Heart left ventricle (tissue), 16 donors: ENCODE data around the gene NOCT. TPM values are rescaled to one million over a fixed set of nuclear protein-coding genes. Genes with fewer than 3 reads are reported as not detected.
A peak's percentile ranks its signal among the peaks of the same experiment; 100 is the strongest.
"Not testable (repeated sequence)": the region's sequence is repeated elsewhere in the genome, so short reads cannot be mapped to it uniquely, and the experiment has no call there.

Experiments
- ATAC-seq, 4 donors: fragments of 200-7000 bp; cut with Tn5 transposase; one replicate each; pipeline ENCODE4 v1.9.1; 2020 to 2022; ENCODE audit warnings: moderate library complexity in 4 of 4, mild to moderate bottlenecking in 3 of 4, moderate number of reproducible peaks in 1 of 4
- DNase-seq, 5 donors: peaks; one replicate each; pipeline ENCODE4 v3.0.0-alpha.2; 2020
- H3K27ac ChIP-seq, 12 donors: fragments of 200-600 bp; sonication (generic) in 4 of 12; one replicate each; pipeline versions ENCODE4 v1.5.0 to v1.8.0; 2016 to 2022; ENCODE audit warnings: mild to moderate bottlenecking in 2 of 12
- H3K27me3 ChIP-seq, 9 donors: fragments of 200-600 bp; sonication (generic) in 2 of 9; one replicate each; pipeline versions ENCODE4 v1.5.1 to v1.8.0; 2016 to 2022; ENCODE audit warnings: mild to moderate bottlenecking in 3 of 9
- H3K36me3 ChIP-seq, 9 donors: fragments of 200-600 bp; sonication (generic) in 2 of 9; one replicate each; pipeline versions ENCODE4 v1.5.0 to v1.8.0; 2018 to 2022; ENCODE audit warnings: mild to moderate bottlenecking in 2 of 9
- H3K4me1 ChIP-seq, 12 donors: fragments of 200-600 bp; sonication (generic) in 4 of 12; one replicate each; pipeline versions ENCODE4 v1.5.0 to v1.8.0; 2016 to 2022; ENCODE audit warnings: mild to moderate bottlenecking in 3 of 12
- H3K4me3 ChIP-seq, 12 donors: fragments of 200-600 bp; sonication (generic) in 4 of 12; one replicate each; pipeline versions ENCODE4 v1.5.0 to v1.8.0; 2017 to 2022; ENCODE audit warnings: mild to moderate bottlenecking in 9 of 12, moderate library complexity in 4 of 12
- H3K9me3 ChIP-seq, 12 donors: fragments of 200-600 bp; sonication (generic) in 4 of 12; one replicate each; pipeline versions ENCODE4 v1.5.0 to v1.8.0; 2016 to 2022; ENCODE audit warnings: mild to moderate bottlenecking in 1 of 12
- POLR2A ChIP-seq, 2 donors: fragments of 450-650 bp; IDR thresholded peaks; one replicate each; pipeline ENCODE4 v1.6.1; 2017; ENCODE audit warnings: antibody characterized with exemption in 2 of 2, mild to moderate bottlenecking in 2 of 2, moderate library complexity in 2 of 2
- WGBS, 4 donors: extraction: QIAGEN DNeasy Blood & Tissue Kit in 2 of 4; methylation state at CpG; one replicate each; pipeline versions ENCODE4 v1.1.5 to v1.1.7; 2013 to 2018; 5-methylcytosine and 5-hydroxymethylcytosine counted together
- intact Hi-C, 10 donors: fragments of 100-400 bp; cut with DNase I; formaldehyde crosslinking; loops; one replicate each; pipeline versions ENCODE4 v1.11.1 to v1.14.2; 2022
- polyA plus RNA-seq, 2 donors: library from polyadenylated mRNA; stranded (reverse); fragments of 200-250 nt; gene quantifications; one replicate each; pipeline ENCODE4 v1.2.3, GENCODE V29; 2013
- total RNA-seq, 9 donors: library from RNA; depleted of rRNA in 2 of 9; stranded (reverse); fragments of >200 nt in 2 of 9; fragmentation: NEBNext Ultra II Directional in 3 of 9; extraction: Animal tissue kit (Norgen Biotek cat#: 25700) in 3 of 9; gene quantifications; one replicate each; pipeline versions ENCODE4 v1.1.0 to v1.2.4, GENCODE V29; 2016 to 2023
- TF ChIP-seq, protein P1 (sequence below), 12 donors: fragments of 200-600 bp; sonication (generic) in 4 of 12; IDR thresholded peaks; one replicate each; pipeline versions ENCODE4 v1.5.0 to v1.8.0; 2018 to 2022; ENCODE audit warnings: antibody characterized with exemption in 12 of 12, mild to moderate bottlenecking in 5 of 12
- donor health status: ischemic (EF 13 %, LVEDD 7.1; RV severe dilation, severe dysfunction).
- donor health status: healthy with polysubstance abuse.
- donor health status: DM: no; HTN: yes; CAD: no.
- donor health status: DM: no; HTN: no; CAD: no.
- donor health status: ischemic (EF 25% LVEDD 6.9; RV normal size, moderate dysfunction).
- donor health status: ischemic (EF 25% LVEDD 5.7; RV mildly dilated, moderate dysfunction).
- donor health status: healthy.
- donor health status: DM: yes; HTN: yes; CAD: no.
- donor health status: ischemic (EF 35%, LVEDD 5.7; RV mildly dilated, moderate dysfunction).
- donor health status: nonischemic (EF 11% LVEDD 7.7; RV severe dilation, severe dysfunction).
- donor health status: DM: yes; HTN: yes; CAD: no.
- donor health status: PGD.
- donor health status: ischemic (EF 29% LVEDD 5.4; RV normal size, mild dysfunction).
- donor health status: nonischemic (EF 23%, LVEDD 6.1; RV moderate dilation, normal function).

Gene NOCT
- total and polyA plus RNA-seq, 11 donors, result 3.1 to 16.8 (median 8.5) TPM

- TF ChIP-seq, protein P1, sequence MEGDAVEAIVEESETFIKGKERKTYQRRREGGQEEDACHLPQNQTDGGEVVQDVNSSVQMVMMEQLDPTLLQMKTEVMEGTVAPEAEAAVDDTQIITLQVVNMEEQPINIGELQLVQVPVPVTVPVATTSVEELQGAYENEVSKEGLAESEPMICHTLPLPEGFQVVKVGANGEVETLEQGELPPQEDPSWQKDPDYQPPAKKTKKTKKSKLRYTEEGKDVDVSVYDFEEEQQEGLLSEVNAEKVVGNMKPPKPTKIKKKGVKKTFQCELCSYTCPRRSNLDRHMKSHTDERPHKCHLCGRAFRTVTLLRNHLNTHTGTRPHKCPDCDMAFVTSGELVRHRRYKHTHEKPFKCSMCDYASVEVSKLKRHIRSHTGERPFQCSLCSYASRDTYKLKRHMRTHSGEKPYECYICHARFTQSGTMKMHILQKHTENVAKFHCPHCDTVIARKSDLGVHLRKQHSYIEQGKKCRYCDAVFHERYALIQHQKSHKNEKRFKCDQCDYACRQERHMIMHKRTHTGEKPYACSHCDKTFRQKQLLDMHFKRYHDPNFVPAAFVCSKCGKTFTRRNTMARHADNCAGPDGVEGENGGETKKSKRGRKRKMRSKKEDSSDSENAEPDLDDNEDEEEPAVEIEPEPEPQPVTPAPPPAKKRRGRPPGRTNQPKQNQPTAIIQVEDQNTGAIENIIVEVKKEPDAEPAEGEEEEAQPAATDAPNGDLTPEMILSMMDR (IDR thresholded peaks at IDR 0.05), result no peak
- no peak for TF ChIP-seq POLR2A (IDR thresholded peaks at IDR 0.05)
- no peak overlapping the region for H3K27ac ChIP-seq
- H3K36me3 ChIP-seq, result peaks cover 0 to 97% (median 44%) of the 10 kb centered on the region in 9 donors
- H3K4me3 ChIP-seq, result no peak overlapping the region
- H3K9me3 ChIP-seq, result no peaks in the 10 kb centered on the region
- 65 to 78% (median 67%) methylated on average over 3 of the region's 3 CpGs for WGBS, 4 donors
- ATAC-seq, result no peak
- H3K27me3 ChIP-seq, result no peaks in the 10 kb centered on the region
- intact Hi-C loops, result no loop called here
- H3K4me1 ChIP-seq, result peaks cover 0 to 7% (median 0%) of the 10 kb centered on the region in 12 donors
- DNase-seq, result no peak
These were observed 32.4 kb downstream of the NOCT start for GRCh38 chr4:139048026-139048425.

- 89 to 94% (median 91%) methylated on average over 2 of the region's 2 CpGs for WGBS, 4 donors
- peak overlapping the region in 2 of 12 donors; percentile 13 to 29 for H3K27ac ChIP-seq
These were observed 34.9 kb downstream of the NOCT start for GRCh38 chr4:139050446-139050845.

DNA sequence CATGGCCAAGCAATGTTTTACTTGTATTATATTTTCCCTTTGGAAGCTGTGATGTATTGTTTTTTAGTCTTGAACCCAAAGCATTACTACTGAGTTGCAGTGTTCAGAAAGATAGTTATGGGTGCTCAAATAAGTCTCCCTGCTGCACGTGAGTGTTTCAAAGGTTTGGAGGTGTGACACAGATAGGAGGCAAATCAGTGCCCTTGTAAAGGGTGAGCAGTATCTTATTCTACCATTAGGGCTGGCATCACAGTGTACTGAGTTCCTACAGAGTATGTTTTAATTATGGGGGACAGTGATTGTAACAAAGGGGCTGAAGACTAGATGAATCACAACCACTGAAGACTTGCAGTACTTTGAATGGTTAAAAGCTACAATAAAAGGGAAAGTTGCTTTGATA lies 38.3 kb downstream of the NOCT start:
- TF ChIP-seq, protein P1 (IDR thresholded peaks at IDR 0.05), result no peak
- no peak for TF ChIP-seq POLR2A (IDR thresholded peaks at IDR 0.05)
- H3K36me3 ChIP-seq, result peaks cover 0 to 95% (median 81%) of the 10 kb centered on the region in 9 donors
- ATAC-seq (peak in 2 of 4 donors; percentile 43 to 46), DNase-seq (no peak)
- H3K27ac ChIP-seq, result peak overlapping the region in 3 of 12 donors; percentile 3 to 11 (median 8)
- 42 to 75% (median 58%) methylated on average over 1 of the region's 1 CpG for WGBS, 4 donors
- intact Hi-C loops, result no loop called here
- no peaks in the 10 kb centered on the region for H3K9me3 ChIP-seq
- H3K4me3 ChIP-seq, result no peak overlapping the region
- no peaks in the 10 kb centered on the region for H3K27me3 ChIP-seq
- peaks cover 0 to 48% (median 16%) of the 10 kb centered on the region in 12 donors for H3K4me1 ChIP-seq

More at GRCh38 chr4:139050446-139050845, 34.9 kb downstream of the NOCT start:
- no peak overlapping the region for H3K4me3 ChIP-seq
- H3K27me3 ChIP-seq, result no peaks in the 10 kb centered on the region
- no peak for DNase-seq
- H3K9me3 ChIP-seq, result no peaks in the 10 kb centered on the region
- H3K36me3 ChIP-seq, result peaks cover 0 to 96% (median 54%) of the 10 kb centered on the region in 9 donors
- intact Hi-C loops, result no loop called here
- H3K4me1 ChIP-seq, result peaks cover 0 to 27% (median 13%) of the 10 kb centered on the region in 12 donors
- ATAC-seq, result no peak
- TF ChIP-seq POLR2A (IDR thresholded peaks at IDR 0.05), result no peak
- TF ChIP-seq, protein P1 (IDR thresholded peaks at IDR 0.05), result no peak

DNA sequence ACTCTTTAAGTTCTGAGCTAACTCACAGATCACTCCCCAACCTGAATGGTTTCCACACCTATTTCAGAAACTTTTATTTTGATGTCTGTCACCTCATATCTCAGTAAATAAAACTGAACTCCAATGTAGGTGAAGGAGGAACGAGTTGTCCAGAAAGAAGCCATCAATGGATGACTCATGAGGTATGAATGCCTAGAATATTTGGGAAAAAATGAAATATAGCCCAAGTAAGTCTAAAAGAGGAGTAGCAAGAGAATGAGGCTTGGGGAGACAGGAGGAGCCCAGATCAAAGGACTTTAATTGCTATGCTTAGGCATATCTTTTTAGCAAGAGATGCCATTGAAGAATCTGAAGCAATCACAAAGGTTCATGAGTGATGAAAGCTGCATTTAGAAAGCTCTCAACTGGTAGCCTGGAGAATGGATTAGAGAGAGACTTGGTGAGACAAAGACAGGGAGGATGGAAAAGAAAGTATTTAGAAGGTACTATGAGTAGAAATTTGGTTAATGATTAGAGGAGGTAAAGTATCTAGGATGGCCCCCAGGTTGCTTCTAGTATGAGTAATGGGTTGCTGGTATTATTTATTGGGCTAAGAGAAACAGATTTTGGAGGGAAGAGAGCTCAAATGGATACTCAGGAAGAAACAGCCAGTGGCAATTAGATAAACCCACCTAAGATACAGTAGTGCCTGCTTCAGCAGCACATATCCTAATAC lies 39.4 kb downstream of the NOCT start:
- 19 to 37% (median 24%) methylated on average over 1 of the region's 1 CpG for WGBS, 4 donors
- Histone ChIP-seq H3K4me1 (peaks cover 0 to 53% (median 16%) of the 10 kb centered on the region in 12 donors), H3K36me3 (peaks cover 0 to 95% (median 83%) of the 10 kb centered on the region in 9 donors), H3K9me3 (no peaks in the 10 kb centered on the region), H3K4me3 (no peak overlapping the region), H3K27me3 (no peaks in the 10 kb centered on the region), H3K27ac (peak overlapping the region in 2 of 12 donors; percentile 3 to 11)
- intact Hi-C loops, result no loop called here
- DNase-seq, result no peak
- no peak for TF ChIP-seq POLR2A (IDR thresholded peaks at IDR 0.05)
- TF ChIP-seq, protein P1 (IDR thresholded peaks at IDR 0.05), result no peak
- peak in 1 of 4 donors; percentile 16 for ATAC-seq

GRCh38 chr4:139059026-139059425 lies 43.4 kb downstream of the NOCT start:
- peak in 3 of 4 donors; percentile 24 to 54 (median 37) for ATAC-seq
- H3K4me3 ChIP-seq, H3K9me3 ChIP-seq, H3K27ac ChIP-seq, DNase-seq, H3K27me3 ChIP-seq, intact Hi-C loops: not testable (repeated sequence)
- Histone ChIP-seq H3K4me1 (peaks cover 0 to 40% (median 15%) of the 10 kb centered on the region in 12 donors), H3K36me3 (peaks cover 0 to 99% (median 94%) of the 10 kb centered on the region in 9 donors)
- 52 to 57% (median 56%) methylated on average over 4 of the region's 4 CpGs for WGBS, 4 donors
